ENCODE measurements around the gene ZBTB2. TPM values are rescaled to one million over a fixed set of nuclear protein-coding genes. Genes with fewer than 3 reads are reported as not detected.

Gene ZBTB2
- total RNA-seq, 1 donor from 2014 or later, result 13.0 TPM

GRCh38 chr6:151353795-151354194 is 37.6 kb downstream of the ZBTB2 start:
- Histone ChIP-seq H3K27me3 (no peaks in the 10 kb centered on the region), H3K9me3 (no peaks in the 10 kb centered on the region), H3K4me1 (no peaks in the 10 kb centered on the region), H3K27ac (no peak overlapping the region), H3K36me3 (peaks cover 8% of the 10 kb centered on the region), H3K4me3 (no peak overlapping the region)
- TF ChIP-seq, protein P1, sequence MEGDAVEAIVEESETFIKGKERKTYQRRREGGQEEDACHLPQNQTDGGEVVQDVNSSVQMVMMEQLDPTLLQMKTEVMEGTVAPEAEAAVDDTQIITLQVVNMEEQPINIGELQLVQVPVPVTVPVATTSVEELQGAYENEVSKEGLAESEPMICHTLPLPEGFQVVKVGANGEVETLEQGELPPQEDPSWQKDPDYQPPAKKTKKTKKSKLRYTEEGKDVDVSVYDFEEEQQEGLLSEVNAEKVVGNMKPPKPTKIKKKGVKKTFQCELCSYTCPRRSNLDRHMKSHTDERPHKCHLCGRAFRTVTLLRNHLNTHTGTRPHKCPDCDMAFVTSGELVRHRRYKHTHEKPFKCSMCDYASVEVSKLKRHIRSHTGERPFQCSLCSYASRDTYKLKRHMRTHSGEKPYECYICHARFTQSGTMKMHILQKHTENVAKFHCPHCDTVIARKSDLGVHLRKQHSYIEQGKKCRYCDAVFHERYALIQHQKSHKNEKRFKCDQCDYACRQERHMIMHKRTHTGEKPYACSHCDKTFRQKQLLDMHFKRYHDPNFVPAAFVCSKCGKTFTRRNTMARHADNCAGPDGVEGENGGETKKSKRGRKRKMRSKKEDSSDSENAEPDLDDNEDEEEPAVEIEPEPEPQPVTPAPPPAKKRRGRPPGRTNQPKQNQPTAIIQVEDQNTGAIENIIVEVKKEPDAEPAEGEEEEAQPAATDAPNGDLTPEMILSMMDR (IDR thresholded peaks at IDR 0.05), result no peak
- no peak for ATAC-seq
- no peak for DNase-seq
- intact Hi-C loops (cut with DNase I), result no loop called here

DNA sequence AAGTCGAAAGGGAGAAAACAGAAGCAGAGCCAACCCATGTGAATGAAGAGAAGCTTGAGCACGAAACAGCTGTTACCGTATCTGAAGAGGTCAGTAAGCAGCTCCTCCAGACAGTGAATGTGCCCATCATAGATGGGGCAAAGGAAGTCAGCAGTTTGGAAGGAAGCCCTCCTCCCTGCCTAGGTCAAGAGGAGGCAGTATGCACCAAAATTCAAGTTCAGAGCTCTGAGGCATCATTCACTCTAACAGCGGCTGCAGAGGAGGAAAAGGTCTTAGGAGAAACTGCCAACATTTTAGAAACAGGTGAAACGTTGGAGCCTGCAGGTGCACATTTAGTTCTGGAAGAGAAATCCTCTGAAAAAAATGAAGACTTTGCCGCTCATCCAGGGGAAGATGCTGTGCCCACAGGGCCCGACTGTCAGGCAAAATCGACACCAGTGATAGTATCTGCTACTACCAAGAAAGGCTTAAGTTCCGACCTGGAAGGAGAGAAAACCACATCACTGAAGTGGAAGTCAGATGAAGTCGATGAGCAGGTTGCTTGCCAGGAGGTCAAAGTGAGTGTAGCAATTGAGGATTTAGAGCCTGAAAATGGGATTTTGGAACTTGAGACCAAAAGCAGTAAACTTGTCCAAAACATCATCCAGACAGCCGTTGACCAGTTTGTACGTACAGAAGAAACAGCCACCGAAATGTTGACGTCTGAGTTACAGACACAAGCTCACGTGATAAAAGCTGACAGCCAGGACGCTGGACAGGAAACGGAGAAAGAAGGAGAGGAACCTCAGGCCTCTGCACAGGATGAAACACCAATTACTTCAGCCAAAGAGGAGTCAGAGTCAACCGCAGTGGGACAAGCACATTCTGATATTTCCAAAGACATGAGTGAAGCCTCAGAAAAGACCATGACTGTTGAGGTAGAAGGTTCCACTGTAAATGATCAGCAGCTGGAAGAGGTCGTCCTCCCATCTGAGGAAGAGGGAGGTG is 38.7 kb downstream of the ZBTB2 start:
- no peaks in the 10 kb centered on the region for H3K9me3 ChIP-seq
- no peak overlapping the region for H3K27ac ChIP-seq
- TF ChIP-seq, protein P1 (IDR thresholded peaks at IDR 0.05), result no peak
- ATAC-seq (no peak), DNase-seq (no peak)
- peaks cover 8% of the 10 kb centered on the region for H3K36me3 ChIP-seq
- intact Hi-C loops (cut with DNase I), result no loop called here
- no peak overlapping the region for H3K4me3 ChIP-seq
- no peaks in the 10 kb centered on the region for H3K4me1 ChIP-seq
- no peaks in the 10 kb centered on the region for H3K27me3 ChIP-seq

DNA sequence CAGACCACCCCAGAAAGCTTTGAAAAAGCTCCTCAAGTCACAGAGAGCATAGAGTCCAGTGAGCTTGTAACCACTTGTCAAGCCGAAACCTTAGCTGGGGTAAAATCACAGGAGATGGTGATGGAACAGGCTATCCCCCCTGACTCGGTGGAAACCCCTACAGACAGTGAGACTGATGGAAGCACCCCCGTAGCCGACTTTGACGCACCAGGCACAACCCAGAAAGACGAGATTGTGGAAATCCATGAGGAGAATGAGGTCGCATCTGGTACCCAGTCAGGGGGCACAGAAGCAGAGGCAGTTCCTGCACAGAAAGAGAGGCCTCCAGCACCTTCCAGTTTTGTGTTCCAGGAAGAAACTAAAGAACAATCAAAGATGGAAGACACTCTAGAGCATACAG is 39.6 kb downstream of the ZBTB2 start:
- TF ChIP-seq, protein P1 (IDR thresholded peaks at IDR 0.05), result no peak
- ATAC-seq, result no peak
- no peaks in the 10 kb centered on the region for H3K9me3 ChIP-seq

DNA sequence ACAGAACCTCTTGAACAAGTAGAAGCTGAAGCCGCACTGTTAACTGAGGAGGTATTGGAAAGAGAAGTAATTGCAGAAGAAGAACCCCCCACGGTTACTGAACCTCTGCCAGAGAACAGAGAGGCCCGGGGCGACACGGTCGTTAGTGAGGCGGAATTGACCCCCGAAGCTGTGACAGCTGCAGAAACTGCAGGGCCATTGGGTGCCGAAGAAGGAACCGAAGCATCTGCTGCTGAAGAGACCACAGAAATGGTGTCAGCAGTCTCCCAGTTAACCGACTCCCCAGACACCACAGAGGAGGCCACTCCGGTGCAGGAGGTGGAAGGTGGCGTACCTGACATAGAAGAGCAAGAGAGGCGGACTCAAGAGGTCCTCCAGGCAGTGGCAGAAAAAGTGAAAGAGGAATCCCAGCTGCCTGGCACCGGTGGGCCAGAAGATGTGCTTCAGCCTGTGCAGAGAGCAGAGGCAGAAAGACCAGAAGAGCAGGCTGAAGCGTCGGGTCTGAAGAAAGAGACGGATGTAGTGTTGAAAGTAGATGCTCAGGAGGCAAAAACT is 40.1 kb downstream of the ZBTB2 start:
- no peak overlapping the region for H3K4me3 ChIP-seq
- no peaks in the 10 kb centered on the region for H3K27me3 ChIP-seq
- H3K9me3 ChIP-seq, result no peaks in the 10 kb centered on the region
- DNase-seq (no peak), ATAC-seq (no peak)
- no peak overlapping the region for H3K27ac ChIP-seq
- H3K4me1 ChIP-seq, result no peaks in the 10 kb centered on the region
- intact Hi-C loops (cut with DNase I), result no loop called here
- TF ChIP-seq, protein P1 (IDR thresholded peaks at IDR 0.05), result no peak
- H3K36me3 ChIP-seq, result peaks cover 8% of the 10 kb centered on the region

More for the DNA sequence above, 39.6 kb downstream of the ZBTB2 start:
- H3K36me3 ChIP-seq, result peaks cover 8% of the 10 kb centered on the region
- intact Hi-C loops (cut with DNase I), result no loop called here
- no peak overlapping the region for H3K27ac ChIP-seq
- H3K27me3 ChIP-seq, result no peaks in the 10 kb centered on the region
- no peaks in the 10 kb centered on the region for H3K4me1 ChIP-seq
- DNase-seq, result no peak
- no peak overlapping the region for H3K4me3 ChIP-seq

DNA sequence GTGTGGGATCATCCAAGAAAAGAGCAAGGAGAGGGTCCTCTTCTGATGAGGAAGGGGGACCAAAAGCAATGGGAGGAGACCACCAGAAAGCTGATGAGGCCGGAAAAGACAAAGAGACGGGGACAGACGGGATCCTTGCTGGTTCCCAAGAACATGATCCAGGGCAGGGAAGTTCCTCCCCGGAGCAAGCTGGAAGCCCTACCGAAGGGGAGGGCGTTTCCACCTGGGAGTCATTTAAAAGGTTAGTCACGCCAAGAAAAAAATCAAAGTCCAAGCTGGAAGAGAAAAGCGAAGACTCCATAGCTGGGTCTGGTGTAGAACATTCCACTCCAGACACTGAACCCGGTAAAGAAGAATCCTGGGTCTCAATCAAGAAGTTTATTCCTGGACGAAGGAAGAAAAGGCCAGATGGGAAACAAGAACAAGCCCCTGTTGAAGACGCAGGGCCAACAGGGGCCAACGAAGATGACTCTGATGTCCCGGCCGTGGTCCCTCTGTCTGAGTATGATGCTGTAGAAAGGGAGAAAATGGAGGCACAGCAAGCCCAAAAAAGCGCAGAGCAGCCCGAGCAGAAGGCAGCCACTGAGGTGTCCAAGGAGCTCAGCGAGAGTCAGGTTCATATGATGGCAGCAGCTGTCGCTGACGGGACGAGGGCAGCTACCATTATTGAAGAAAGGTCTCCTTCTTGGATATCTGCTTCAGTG is 40.8 kb downstream of the ZBTB2 start:
- H3K27me3 ChIP-seq, result no peaks in the 10 kb centered on the region
- H3K27ac ChIP-seq, result no peak overlapping the region
- ATAC-seq (no peak), DNase-seq (no peak)
- no peak overlapping the region for H3K4me3 ChIP-seq
- H3K9me3 ChIP-seq, result no peaks in the 10 kb centered on the region
- TF ChIP-seq, protein P1 (IDR thresholded peaks at IDR 0.05), result no peak
- intact Hi-C loops (cut with DNase I), result no loop called here
- H3K4me1 ChIP-seq, result no peaks in the 10 kb centered on the region
- H3K36me3 ChIP-seq, result peaks cover 8% of the 10 kb centered on the region

Data from upper lobe of right lung (tissue), 1 donor.